GM12801 (cell line): ENCODE measurements around the gene SIN3A.

ENCODE experiments used
- TF ChIP-seq, protein P1 (sequence below): IDR thresholded peaks from one replicate; pipeline ENCODE4 v1.5.1; 2011; ENCODE audit warnings: control low read depth; ENCODE audit not compliant: insufficient read length; ENCODE audit errors: extremely low read depth

The SIN3A gene

DNA sequence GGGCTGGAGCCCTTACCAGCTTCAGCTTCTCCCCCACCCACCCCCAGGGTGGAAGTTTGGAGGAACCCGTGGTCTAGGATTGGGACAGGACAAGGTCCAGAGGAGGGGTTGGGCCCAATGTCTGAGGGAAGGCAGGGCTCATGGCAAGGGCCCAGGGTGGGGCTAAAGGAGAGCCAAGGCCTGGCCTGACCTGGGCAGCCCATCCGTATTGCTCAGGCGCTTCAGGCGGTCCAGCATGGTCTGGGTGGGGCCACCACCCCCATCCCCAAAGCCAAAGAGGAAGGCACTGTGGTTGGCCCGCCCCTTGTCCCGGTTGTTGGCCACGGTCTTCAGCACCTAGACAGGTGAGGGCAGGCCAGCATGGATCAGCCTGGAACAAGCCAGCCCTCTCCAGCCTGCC lies 90.6 kb downstream of the SIN3A start:
- TF ChIP-seq, protein P1, sequence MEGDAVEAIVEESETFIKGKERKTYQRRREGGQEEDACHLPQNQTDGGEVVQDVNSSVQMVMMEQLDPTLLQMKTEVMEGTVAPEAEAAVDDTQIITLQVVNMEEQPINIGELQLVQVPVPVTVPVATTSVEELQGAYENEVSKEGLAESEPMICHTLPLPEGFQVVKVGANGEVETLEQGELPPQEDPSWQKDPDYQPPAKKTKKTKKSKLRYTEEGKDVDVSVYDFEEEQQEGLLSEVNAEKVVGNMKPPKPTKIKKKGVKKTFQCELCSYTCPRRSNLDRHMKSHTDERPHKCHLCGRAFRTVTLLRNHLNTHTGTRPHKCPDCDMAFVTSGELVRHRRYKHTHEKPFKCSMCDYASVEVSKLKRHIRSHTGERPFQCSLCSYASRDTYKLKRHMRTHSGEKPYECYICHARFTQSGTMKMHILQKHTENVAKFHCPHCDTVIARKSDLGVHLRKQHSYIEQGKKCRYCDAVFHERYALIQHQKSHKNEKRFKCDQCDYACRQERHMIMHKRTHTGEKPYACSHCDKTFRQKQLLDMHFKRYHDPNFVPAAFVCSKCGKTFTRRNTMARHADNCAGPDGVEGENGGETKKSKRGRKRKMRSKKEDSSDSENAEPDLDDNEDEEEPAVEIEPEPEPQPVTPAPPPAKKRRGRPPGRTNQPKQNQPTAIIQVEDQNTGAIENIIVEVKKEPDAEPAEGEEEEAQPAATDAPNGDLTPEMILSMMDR: no peak

DNA sequence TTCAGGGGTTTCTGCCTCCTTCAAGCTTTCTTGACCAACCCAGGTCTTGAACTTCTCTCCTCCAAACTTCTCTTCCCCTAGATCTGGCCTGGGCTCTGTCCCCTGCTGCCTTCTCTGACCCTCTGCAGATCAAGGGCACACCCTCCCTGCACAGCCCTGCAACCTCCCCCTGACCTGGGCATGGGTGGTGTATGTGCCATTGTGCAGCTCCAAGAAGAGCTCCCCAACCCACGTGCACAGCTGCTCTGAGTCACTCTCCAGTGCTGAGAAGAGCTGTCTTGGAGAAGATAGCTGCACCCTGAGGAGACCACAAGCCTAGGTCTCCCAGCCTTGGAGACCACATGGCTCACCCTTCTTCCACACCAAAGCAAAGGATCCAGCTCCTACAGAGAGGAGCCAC lies 91.1 kb downstream of the SIN3A start:
- TF ChIP-seq, protein P1: no peak

DNA sequence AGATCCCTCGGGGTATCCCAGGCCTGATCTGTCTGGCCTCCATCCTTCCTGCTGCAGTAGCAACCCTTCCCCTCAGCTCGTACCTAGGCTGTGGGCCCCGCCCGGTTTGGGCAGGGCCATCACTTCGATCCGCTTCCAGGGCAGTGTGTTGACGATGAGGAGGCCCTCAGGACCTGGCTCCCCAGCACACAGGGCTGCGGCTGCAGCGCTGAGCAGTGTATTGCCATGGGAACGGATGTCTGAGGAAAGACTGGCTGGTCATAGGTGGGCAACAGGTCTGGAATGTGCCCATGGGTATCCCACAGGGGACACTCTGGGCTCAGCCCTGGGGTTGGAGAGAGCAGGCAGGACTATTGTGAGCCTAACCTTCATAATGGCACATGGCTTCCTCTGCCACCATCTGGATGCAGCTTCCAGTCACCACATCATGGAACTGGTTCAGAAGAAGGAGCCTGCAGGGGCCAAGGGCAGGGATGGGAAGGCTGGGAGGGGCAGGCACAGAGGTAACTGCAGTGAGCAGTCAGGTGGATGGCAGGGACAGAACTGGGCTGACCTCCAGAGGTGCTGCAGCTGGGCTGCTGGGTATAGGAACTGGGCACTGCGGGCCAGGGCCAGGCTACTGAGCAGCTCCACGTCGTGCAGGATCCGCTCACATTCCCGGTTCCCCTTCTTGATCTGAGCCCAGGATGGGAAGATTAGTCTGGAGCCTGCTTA lies 91.8 kb downstream of the SIN3A start:
- TF ChIP-seq, protein P1: no peak

DNA sequence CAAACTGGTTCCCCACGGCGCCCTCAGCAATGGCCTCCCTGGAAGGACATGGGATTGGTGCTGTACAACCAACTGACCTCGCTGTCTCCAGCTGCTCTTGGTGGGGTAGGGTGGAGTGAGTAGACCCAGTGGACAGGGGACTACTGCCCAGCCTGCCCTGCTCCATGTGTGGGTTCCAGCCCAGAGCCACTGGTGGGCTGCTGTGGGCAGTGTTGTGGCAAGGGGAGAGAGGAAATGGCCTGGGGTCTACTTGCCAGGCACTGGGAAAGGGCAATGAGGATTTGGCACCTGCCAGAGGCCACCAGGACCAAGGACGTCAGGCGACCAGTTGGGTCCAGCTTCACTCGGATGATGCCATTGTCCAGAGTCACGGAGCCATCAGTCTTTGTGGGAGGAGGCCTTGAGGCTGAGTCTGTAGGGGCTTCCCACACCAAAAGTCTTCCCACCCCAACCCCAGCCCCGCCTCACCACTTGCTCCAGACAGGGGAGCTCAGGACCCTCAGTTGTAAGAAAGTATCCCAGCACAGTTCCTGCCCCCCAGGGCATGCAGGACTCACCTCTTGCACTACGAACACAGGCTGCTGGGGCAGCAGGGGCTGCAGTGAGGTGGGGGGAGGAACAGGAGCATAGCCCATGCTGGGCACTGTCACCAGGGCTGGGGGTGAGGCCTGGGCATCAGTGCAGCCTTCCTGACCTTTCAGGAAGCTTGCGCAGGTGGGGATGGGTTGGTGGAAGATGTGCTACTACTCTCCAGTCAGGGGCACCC lies 92.5 kb downstream of the SIN3A start:
- TF ChIP-seq, protein P1: no peak

DNA sequence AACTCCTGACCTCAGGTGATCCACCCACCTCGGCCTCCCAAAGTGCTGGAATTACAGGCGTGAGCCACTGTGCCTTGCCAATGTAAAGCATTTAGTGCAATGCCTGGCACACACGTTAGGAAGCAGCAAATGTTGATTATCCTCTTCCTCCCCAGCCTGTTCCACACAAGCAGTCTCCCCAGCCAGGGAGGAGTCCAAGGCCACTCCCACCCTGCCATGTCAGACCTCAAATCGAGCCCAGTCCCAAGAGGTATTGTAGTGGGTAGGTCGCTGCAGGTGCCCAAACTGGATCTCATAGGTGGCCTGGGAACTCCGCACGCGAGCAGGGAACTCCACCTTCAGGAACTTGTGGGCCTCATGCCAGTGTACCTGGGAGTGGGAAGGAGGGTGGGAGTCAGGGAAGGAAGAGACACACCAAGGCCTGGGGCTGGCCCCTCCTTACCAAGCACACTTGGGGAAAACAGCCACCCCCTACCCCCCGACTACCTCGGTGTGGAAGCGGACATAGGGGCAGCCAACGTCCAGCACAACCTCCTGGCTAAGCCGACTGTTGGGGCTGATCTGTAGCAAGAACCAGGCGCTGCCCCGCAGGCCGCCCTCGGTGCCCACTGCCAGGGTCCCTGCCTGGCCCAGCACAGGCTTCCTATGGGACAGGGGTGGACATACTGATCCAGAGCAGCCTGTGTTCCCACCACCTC lies 93.4 kb downstream of the SIN3A start:
- TF ChIP-seq, protein P1: no peak

DNA sequence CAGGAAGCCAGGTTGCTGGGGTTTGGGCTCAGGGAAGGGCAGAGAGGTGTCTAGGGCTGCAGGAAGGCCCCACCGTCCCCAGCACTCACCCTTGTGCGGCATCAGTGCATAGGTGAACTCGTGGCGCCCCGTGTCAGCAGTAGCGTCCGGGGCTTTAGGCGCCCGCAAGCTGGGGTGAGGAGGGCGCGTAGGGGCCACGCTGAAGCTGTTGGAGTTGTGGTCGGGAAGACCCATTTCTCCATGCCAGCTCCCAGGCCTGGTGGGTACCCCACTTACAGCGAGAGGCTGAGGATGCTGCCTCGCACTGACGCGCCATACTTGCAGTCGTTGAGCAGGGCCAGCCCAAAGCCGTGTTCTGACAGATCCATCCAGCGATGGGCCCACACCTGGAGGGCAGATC lies 95.0 kb downstream of the SIN3A start:
- TF ChIP-seq, protein P1: no peak

DNA sequence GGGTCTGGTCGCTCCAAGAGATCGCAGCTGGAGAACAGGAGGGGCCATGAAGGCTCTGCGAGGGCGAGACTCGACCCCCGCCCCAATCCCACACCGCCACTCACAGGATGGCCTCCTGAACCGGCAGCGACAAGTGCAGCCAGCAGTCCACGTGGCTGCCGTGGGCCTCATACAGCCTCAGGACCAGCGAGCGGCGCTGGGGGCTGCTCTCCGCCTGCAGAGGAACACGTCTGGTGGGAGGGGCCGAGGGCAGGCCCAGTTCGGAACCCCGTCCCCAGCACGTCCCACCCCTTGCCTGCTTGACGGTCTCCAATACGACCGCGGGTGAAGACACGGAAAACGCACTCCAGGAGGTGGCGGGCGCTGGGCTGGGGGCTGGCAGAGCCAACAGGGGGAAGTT lies 95.5 kb downstream of the SIN3A start:
- TF ChIP-seq, protein P1: no peak
